Tibial artery (tissue), 4 donors: ENCODE results near the gene RHNO1.
A peak's percentile ranks its signal among the peaks of the same experiment; 100 is the strongest.

Source experiments
- DNase-seq, 2 donors: peaks; one replicate each; pipeline ENCODE4 v3.0.0-alpha.2; 2019
- H3K27ac ChIP-seq, 2 donors: fragments of 200-600 bp; sonication (generic) in 1 of 2; 1 replicate in 1 of 2; 2 replicates in 1 of 2; pipeline ENCODE4 v1.5.1; 2018 to 2019; ENCODE audit warnings: mild to moderate bottlenecking in 1 of 2
- H3K27me3 ChIP-seq, 2 donors: fragments of 200-600 bp; sonication (generic) in 1 of 2; one replicate each; pipeline versions ENCODE4 v1.5.1 to v1.6.0; 2016 to 2019
- H3K36me3 ChIP-seq, 3 donors: fragments of 200-600 bp; sonication (generic) in 2 of 3; one replicate each; pipeline ENCODE4 v1.5.1; 2016 to 2019; ENCODE audit warnings: mild to moderate bottlenecking in 2 of 3
- H3K4me1 ChIP-seq, 4 donors: fragments of 200-600 bp; sonication (generic) in 2 of 4; 1 replicate in 3 of 4; 2 replicates in 1 of 4; pipeline ENCODE4 v1.5.1; 2016 to 2019
- H3K4me3 ChIP-seq, 2 donors: fragments of 200-600 bp; sonication (generic) in 1 of 2; 1 replicate in 1 of 2; 2 replicates in 1 of 2; pipeline ENCODE4 v1.5.1; 2018 to 2019; ENCODE audit warnings: mild to moderate bottlenecking in 2 of 2
- H3K9me3 ChIP-seq, 3 donors: fragments of 200-600 bp; sonication (generic) in 1 of 3; one replicate each; pipeline ENCODE4 v1.5.1; 2016 to 2019
- intact Hi-C: fragments of 100-400 bp; cut with DNase I; formaldehyde crosslinking; loops from one replicate; pipeline ENCODE4 v1.15.0; 2023; ENCODE audit warnings: low total_unique reads
- TF ChIP-seq, protein P1 (sequence below), 2 experiments: fragments of 200-600 bp in 1 of 2; fragments of 450-650 bp in 1 of 2; IDR thresholded peaks; one replicate each; pipeline ENCODE4 v1.5.1; 2017 to 2019; ENCODE audit warnings: antibody characterized with exemption in 2 of 2, mild to moderate bottlenecking in 1 of 2, moderate library complexity in 1 of 2

Gene RHNO1

DNA sequence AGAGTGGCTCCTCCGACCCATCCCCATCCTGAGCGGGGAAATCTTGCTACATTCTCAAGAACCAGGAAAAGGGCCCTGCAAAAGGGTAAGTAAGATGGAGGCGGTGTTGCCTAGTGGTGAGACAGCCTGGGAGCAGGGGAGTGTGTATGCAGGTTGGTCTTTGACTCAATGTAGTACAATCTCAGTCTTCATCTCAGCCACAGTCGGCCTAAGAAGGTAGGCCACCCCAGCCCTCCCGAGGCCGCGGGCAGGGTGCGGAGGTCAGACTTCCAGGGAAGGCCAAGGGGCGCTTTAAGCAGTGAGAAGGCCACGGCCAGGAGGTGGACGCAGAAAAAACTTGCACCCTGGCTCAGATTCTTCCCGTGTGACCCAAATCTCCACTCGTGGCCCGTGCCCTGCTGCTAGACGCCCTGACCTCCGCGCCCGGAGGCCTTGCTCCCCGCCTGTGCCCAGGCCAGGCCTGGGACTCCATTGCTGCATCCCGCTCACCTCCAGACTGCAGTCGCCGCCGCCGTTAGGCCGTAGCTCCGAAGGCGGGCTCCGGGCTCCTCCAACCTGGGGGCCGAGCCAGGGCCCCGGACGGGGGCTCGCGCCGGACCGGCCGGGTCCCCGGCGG is 484 bp upstream of the RHNO1 start:
- no peaks in the 10 kb centered on the region for H3K36me3 ChIP-seq
- peaks cover 0 to 19% (median 14%) of the 10 kb centered on the region in 4 donors for H3K4me1 ChIP-seq
- no peak for DNase-seq
- intact Hi-C loops = loop anchor here (2.0 kb wide), 1 partner anchor 14 kb away; the partner anchor contains the start of gene TULP3
- H3K27ac ChIP-seq = peak overlapping the region; percentile 90 to 92
- TF ChIP-seq, protein P1, sequence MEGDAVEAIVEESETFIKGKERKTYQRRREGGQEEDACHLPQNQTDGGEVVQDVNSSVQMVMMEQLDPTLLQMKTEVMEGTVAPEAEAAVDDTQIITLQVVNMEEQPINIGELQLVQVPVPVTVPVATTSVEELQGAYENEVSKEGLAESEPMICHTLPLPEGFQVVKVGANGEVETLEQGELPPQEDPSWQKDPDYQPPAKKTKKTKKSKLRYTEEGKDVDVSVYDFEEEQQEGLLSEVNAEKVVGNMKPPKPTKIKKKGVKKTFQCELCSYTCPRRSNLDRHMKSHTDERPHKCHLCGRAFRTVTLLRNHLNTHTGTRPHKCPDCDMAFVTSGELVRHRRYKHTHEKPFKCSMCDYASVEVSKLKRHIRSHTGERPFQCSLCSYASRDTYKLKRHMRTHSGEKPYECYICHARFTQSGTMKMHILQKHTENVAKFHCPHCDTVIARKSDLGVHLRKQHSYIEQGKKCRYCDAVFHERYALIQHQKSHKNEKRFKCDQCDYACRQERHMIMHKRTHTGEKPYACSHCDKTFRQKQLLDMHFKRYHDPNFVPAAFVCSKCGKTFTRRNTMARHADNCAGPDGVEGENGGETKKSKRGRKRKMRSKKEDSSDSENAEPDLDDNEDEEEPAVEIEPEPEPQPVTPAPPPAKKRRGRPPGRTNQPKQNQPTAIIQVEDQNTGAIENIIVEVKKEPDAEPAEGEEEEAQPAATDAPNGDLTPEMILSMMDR (IDR thresholded peaks at IDR 0.05) = no peak
- no peaks in the 10 kb centered on the region for H3K27me3 ChIP-seq
- H3K4me3 ChIP-seq = peak overlapping the region; percentile 84 to 90
- H3K9me3 ChIP-seq = no peaks in the 10 kb centered on the region

DNA sequence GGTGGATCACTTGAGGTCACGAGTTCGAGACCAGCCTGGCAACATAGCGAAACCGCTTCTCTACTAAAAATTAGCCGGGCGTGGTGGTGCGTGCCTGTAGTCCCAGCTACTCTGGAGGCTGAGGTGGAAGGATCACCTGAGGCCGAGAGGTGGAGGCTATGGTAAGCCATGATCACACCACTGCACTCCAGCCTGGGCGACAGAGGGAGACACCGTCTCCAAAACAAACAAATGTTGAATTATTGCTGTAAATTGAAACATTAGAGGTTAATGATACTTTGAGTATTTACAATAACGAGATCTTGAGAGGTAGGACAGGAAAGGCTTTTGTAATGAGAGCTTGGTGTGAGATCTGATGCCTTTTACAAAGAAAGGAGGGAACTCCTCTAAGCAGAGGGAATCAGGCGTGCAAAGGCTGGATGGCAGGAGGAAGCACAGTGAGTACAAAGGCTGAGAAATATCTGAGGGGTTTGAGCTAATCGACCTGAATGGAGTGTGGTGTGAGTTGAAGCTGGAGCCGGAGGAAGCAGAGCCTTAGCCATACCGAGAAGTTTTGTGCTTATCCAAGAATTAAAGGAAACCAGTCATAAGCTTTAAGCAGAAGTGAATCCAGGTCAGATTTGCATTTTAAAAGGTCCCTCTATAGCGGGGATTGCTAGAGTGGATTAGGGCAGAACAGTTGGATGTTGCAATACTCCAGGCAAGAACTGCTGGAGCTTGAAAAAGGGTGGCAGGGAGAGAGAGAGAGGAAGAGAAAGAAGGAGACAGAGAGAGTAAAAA is 1.1 kb downstream of the RHNO1 start:
- no peaks in the 10 kb centered on the region for H3K9me3 ChIP-seq
- peaks cover 0 to 19% (median 14%) of the 10 kb centered on the region in 4 donors for H3K4me1 ChIP-seq
- intact Hi-C loops = loop anchor here (2.0 kb wide), 1 partner anchor 13 kb away; the partner anchor contains the start of gene TULP3
- no peaks in the 10 kb centered on the region for H3K27me3 ChIP-seq
- H3K27ac ChIP-seq = peak overlapping the region; percentile 90 to 92
- peak overlapping the region; percentile 84 to 90 for H3K4me3 ChIP-seq
- DNase-seq = peak in 1 of 2 donors; percentile 60
- no peaks in the 10 kb centered on the region for H3K36me3 ChIP-seq
- TF ChIP-seq, protein P1 (IDR thresholded peaks at IDR 0.05) = no peak

DNA sequence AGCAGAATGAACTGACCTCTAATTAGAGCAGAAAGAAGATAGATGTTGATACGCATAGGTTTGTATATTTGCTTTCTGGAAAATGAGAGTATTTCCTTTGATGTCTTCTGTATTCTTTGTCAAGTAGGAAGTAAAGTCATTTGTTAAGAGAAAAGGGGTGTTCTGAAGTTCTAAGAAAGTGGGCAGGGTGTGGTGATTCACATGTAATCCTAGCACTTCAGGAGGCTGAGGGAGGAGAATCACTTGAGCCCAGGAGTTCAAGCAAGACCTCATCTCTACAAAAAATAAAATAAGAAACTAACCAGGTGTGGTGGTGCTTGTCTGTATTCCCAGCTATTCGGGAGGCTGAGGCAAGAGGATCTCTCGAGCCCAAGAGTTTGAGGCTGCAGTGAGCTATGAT is 2.8 kb downstream of the RHNO1 start:
- no peaks in the 10 kb centered on the region for H3K36me3 ChIP-seq
- H3K4me1 ChIP-seq = peaks cover 0 to 19% (median 14%) of the 10 kb centered on the region in 4 donors
- no peak for DNase-seq
- no peaks in the 10 kb centered on the region for H3K9me3 ChIP-seq
- TF ChIP-seq, protein P1 (IDR thresholded peaks at IDR 0.05) = no peak
- H3K27ac ChIP-seq = no peak overlapping the region
- H3K4me3 ChIP-seq = no peak overlapping the region
- no peaks in the 10 kb centered on the region for H3K27me3 ChIP-seq
- intact Hi-C loops = loop anchor here (10.0 kb wide), 1 partner anchor 55 kb away; no protein-coding TSS in a partner anchor

DNA sequence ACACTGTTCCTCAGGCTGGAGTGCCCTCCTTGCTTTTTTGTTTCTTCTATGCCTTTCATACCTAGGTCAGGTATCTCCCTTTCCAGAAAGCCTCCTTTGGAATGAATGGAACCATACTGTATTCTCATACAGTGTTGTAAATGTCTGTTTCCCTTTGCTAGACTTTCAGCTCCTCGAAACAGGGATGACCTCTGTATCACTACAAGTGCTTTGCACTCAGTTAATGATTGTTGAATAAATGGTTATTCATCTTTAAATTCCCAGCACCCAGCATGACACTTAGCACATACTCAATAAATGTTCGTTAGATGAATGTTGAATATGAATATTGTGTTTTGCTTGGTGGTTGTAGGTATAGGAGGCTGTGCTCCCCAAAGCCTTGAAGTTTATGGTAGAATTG is 7.8 kb downstream of the RHNO1 start:
- intact Hi-C loops = loop anchor here (5.0 to 10.0 kb wide), 2 partner anchors 50 to 147 kb away; no protein-coding TSS in a partner anchor
- Histone ChIP-seq H3K27ac (no peak overlapping the region), H3K27me3 (no peaks in the 10 kb centered on the region), H3K36me3 (peaks cover 0 to 6% (median 0%) of the 10 kb centered on the region in 3 donors), H3K4me1 (no peaks in the 10 kb centered on the region), H3K9me3 (no peaks in the 10 kb centered on the region), H3K4me3 (no peak overlapping the region)
- TF ChIP-seq, protein P1 (IDR thresholded peaks at IDR 0.05) = no peak
- DNase-seq = no peak

DNA sequence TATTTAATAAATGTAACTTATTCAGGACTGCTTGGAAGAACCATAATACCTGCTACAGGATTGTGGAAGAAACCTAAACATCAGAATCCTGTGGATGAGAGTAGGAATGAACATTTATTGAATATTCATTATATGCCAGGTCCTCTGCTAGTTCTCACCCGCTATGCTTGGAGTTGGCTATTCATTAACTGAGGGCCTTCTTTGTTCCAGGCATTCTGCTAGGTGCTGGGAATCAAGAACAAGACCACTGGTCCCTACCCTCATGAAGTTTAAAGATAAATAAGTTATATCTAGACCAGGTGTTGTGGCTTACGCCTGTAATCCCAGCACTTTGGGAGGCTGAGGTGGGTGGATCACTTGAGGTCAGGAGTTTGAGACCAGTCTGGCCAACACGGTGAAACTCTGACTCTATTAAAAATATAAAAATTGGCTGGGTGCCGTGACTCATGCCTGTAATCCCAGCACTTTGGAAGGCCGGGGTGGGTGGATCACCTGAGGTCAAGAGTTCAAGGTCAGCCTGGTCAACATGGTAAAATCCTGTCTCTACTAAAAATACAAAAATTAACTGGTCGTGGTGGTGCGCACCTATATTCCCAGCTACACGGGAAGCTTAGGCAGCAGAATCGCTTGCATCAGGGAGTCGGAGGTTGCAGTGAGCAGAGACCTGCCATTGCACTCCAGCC is 9.9 kb downstream of the RHNO1 start:
- intact Hi-C loops = loop anchor here (5.0 to 10.0 kb wide), 2 partner anchors 48 to 145 kb away; no protein-coding TSS in a partner anchor

More for the DNA sequence above, 9.9 kb downstream of the RHNO1 start:
- no peaks in the 10 kb centered on the region for H3K27me3 ChIP-seq
- peak in 1 of 2 donors; percentile 20 for DNase-seq
- peaks cover 0 to 6% (median 0%) of the 10 kb centered on the region in 3 donors for H3K36me3 ChIP-seq
- H3K4me1 ChIP-seq = peaks cover 0 to 10% (median 5%) of the 10 kb centered on the region in 4 donors
- no peak overlapping the region for H3K27ac ChIP-seq
- H3K4me3 ChIP-seq = no peak overlapping the region
- no peaks in the 10 kb centered on the region for H3K9me3 ChIP-seq
- TF ChIP-seq, protein P1 (IDR thresholded peaks at IDR 0.05) = no peak
